ENCODE measurements around the gene ASPDH. TPM values are rescaled to one million over a fixed set of nuclear protein-coding genes. Genes with fewer than 3 reads are reported as not detected.

ASPDH gene
- total and polyA plus RNA-seq, 2 donors (not counting 3 experiments of a cell fraction or from before 2014, with no cell fraction given): not detected

GRCh38 chr19:50517704-50518075 lies 4.0 kb upstream of the ASPDH start:
- BruUV-seq (replicated peaks): no TSS peak
- TF ChIP-seq JUN (IDR thresholded peaks at IDR 0.05; ENCODE audit: borderline replicate concordance, insufficient read depth, insufficient read length, low read depth) (no peak), FOS (IDR thresholded peaks at IDR 0.05; ENCODE audit: borderline replicate concordance, insufficient read depth, low read length) (no peak), MYC (IDR thresholded peaks at IDR 0.05; ENCODE audit: low read depth, low read length) (no peak), POLR2A (IDR thresholded peaks at IDR 0.05; ENCODE audit: low read depth, low read length) (no peak), GATA2 (IDR thresholded peaks at IDR 0.05; ENCODE audit: insufficient read depth, insufficient read length, low read depth, low read length) (no peak), POLR2AphosphoS5 (IDR thresholded peaks at IDR 0.05; ENCODE audit: insufficient read depth, low read depth, low read length) (no peak), EZH2 (IDR thresholded peaks at IDR 0.05; ENCODE audit: borderline replicate concordance, low read depth, low read length, severe bottlenecking) (no peak)
- TF ChIP-seq, protein P1, sequence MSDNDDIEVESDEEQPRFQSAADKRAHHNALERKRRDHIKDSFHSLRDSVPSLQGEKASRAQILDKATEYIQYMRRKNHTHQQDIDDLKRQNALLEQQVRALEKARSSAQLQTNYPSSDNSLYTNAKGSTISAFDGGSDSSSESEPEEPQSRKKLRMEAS (IDR thresholded peaks at IDR 0.05; ENCODE audit: insufficient read depth, insufficient read length): no peak
- TF ChIP-seq, protein P2, sequence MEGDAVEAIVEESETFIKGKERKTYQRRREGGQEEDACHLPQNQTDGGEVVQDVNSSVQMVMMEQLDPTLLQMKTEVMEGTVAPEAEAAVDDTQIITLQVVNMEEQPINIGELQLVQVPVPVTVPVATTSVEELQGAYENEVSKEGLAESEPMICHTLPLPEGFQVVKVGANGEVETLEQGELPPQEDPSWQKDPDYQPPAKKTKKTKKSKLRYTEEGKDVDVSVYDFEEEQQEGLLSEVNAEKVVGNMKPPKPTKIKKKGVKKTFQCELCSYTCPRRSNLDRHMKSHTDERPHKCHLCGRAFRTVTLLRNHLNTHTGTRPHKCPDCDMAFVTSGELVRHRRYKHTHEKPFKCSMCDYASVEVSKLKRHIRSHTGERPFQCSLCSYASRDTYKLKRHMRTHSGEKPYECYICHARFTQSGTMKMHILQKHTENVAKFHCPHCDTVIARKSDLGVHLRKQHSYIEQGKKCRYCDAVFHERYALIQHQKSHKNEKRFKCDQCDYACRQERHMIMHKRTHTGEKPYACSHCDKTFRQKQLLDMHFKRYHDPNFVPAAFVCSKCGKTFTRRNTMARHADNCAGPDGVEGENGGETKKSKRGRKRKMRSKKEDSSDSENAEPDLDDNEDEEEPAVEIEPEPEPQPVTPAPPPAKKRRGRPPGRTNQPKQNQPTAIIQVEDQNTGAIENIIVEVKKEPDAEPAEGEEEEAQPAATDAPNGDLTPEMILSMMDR (IDR thresholded peaks at IDR 0.05; ENCODE audit: extremely low read depth in 1 of 2, insufficient read depth in 1 of 2, low read depth in 1 of 2, low read length in 2 of 2): no peak
- CTCF ChIA-PET: no interaction called here

More at GRCh38 chr19:50517704-50518075, 4.0 kb upstream of the ASPDH start:
- FAIRE-seq (no peak), DNase-seq (ENCODE audit: low read depth, low spot score) (no peak)
- H2AFZ ChIP-seq (ENCODE audit: low read depth, low read length): no peak overlapping the region
- H4K20me1 ChIP-seq (replicated peaks; ENCODE audit: control insufficient read depth, extremely low read depth, insufficient read depth, low read length): no peaks in the 10 kb centered on the region
- intact Hi-C loops (cut with micrococcal nuclease): no loop called here
- no peaks in the 10 kb centered on the region for H3K4me1 ChIP-seq (ENCODE audit: control insufficient read depth, extremely low read depth, insufficient read depth, low read length)
- dilution Hi-C loops (cut with MboI; ENCODE audit: extremely low pct_ligation_motif_present, low sequenced_read_pairs): no loop called here
- H3K27me3 ChIP-seq (ENCODE audit: control insufficient read depth in 2 of 2, insufficient read depth in 2 of 2, low read length in 2 of 2): no peaks in the 10 kb centered on the region
- H3K4me3 ChIP-seq (replicated peaks in 1 of 3; ENCODE audit: insufficient read depth in 1 of 3, low read depth in 1 of 3, low read length in 3 of 3): no peak overlapping the region
- no peaks in the 10 kb centered on the region for H3K9me3 ChIP-seq (replicated peaks; ENCODE audit: control insufficient read depth, insufficient read depth, low read length)
- H3K9me1 ChIP-seq (replicated peaks; ENCODE audit: control insufficient read depth, extremely low read depth, insufficient read depth, low read length): no peaks in the 10 kb centered on the region
- no peaks in the 10 kb centered on the region for H3K36me3 ChIP-seq (ENCODE audit: control insufficient read depth in 2 of 2, extremely low read depth in 1 of 2, insufficient read depth in 2 of 2, low read length in 2 of 2)
- no peak overlapping the region for H3K4me2 ChIP-seq (ENCODE audit: insufficient read depth, low read length)
- POLR2A ChIA-PET: no interaction called here
- no peak overlapping the region for H3K27ac ChIP-seq (ENCODE audit: insufficient read depth, low read depth, low read length)
- no peak overlapping the region for H3K9ac ChIP-seq (replicated peaks; ENCODE audit: extremely low read depth, insufficient read depth, low read length)
- H3K79me2 ChIP-seq (ENCODE audit: control insufficient read depth, insufficient read depth, low read length): no peaks in the 10 kb centered on the region

Measured in endothelial cell of umbilical vein (primary cell).